GM18870 (cell line): ENCODE measurements around the gene MLLT3.
A peak's percentile ranks its signal among the peaks of the same experiment; 100 is the strongest.

Experiments
- ATAC-seq: cut with Tn5 transposase; IDR thresholded peaks from one replicate; pipeline ENCODE4 v1.9.1; 2021; ENCODE audit warnings: moderate library complexity; ENCODE audit not compliant: unreplicated experiment

MLLT3 gene

DNA sequence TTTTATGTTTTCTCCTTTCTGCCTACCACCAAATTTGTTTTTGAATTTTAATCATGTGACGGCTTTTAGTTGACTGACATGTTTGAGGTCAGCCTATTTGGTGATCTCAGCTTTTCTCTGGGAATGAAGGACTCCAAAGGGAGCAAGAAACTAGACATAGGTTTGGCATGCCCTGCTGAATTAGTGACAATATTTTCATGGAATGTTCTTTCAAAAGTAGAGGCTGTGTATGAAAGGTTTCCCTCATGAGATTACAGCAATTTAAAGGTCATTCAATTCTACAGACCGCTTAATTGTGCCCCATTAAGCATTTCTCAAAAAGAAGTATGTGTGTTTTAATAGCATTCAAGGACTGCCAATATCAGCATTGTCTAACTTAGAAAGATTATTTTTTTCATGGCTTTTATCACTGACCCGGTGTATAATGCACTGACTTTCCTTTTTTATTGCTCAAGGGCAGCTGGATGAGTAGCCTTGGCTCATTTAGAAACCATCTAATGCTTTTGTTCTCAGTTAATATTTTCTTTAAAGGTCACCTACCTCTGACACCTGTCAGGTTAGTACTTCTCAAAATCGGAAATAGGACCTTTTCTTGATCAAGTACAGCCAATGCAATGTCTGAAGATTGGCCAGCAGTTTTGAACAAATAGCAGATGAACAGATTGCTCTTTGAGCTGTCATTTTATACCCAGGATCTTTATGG is 8.1 kb upstream of the MLLT3 start:
- ATAC-seq: no peak

DNA sequence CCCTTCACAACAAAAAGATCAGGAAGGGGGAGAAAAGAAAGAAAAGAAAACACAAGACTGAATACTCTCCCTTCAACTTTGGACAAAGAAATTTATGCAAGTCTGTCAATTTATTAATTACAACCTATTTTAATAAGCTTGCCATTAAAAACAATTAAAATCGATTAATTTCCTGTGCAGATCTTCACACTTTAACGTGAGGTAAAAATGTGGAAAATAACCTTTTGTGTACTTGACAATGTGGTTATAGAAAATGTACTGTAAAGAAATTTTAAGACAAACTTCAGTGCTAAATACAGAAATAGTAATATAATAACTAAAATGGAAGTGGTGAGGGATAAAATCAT is 2.7 kb upstream of the MLLT3 start:
- ATAC-seq: no peak

DNA sequence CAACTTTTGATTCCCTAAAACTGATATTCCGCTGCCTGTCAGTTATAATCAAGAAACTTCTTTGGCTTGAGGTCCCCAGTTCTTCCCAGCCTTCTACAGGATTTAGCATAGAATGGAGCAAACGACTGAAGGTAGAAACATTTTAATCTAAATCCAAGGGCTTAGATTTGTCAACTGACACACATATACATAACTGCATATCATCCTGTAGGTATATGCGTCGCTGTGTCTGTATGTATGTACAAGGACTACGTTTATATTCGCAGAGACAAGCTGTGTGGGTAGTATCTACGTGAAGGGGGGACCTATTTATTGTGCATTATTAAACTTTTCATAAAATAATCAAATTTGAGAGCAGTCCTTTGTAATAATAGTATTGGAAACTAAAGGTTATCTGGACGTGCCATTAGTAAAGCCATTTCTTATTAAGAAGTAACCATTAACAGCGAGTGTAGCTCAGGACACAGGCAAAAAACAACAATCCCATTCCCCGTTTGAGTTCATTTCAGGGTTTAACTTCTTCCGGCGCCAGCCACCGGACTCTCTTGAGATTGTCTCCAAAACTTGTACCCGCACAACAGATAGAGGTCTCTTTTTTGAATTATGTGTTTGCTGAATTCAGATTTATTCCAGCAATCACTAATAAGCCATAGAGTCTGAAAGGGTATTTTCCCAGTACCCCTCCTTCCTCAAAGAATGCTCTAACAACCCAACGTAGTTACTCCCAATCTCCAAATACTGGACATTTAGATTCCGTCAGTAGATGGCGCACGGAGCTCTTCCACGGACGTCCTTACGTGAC is 2.1 kb upstream of the MLLT3 start:
- peak; percentile 37 for ATAC-seq

DNA sequence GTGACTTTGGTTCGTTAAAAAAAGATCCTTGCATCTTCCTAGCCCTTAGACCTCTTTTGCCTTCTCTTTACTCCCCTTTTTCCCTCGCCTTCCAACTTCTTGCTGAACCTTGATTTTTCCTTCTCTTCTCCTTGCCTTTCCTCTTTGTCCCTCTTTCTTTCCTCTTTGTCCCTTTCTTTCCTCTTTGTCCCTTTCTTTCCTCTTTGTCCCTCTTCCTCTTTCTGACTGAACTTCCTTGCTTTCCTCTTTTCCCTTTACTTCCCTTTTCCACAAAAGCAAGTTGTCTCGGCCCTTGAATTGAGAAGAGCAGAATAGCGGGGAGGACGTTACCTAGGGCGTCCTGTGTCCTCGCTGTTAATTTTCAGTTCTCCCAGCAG is 1.4 kb upstream of the MLLT3 start:
- ATAC-seq: no peak

DNA sequence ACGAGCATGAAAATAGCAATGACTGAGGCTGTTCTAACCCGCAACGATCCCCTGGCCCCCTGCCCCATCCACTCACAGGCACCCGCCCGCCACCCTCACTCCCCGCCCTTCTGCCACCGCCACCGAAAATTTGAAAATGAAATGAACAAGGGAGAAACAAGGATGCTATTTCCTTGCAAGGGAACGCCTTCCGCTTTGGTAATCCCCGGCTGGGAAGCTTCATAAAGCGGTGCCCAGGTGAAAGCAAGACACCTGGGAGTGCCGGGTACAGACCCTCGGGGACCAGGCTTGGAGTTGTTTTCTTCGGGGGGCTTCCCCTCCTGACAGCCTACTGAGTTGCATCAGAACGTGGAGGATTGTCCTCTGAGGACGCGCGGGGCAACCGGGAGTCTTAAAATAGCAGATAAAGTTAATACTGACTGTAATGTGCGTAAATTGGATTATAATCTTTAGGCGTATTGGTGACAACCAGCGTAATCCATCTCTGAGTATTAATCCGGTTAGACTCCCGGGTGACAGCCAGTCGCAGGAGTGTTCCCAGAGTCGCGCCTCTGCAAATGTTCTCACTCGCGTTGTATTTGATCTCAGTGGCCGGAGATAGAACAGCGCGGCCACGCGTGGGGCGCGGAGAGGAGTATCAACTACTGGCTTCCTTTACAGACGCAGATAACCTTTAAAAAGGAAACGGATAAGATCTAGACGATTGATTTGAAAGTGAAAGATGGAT is 885 bp upstream of the MLLT3 start:
- ATAC-seq: no peak

DNA sequence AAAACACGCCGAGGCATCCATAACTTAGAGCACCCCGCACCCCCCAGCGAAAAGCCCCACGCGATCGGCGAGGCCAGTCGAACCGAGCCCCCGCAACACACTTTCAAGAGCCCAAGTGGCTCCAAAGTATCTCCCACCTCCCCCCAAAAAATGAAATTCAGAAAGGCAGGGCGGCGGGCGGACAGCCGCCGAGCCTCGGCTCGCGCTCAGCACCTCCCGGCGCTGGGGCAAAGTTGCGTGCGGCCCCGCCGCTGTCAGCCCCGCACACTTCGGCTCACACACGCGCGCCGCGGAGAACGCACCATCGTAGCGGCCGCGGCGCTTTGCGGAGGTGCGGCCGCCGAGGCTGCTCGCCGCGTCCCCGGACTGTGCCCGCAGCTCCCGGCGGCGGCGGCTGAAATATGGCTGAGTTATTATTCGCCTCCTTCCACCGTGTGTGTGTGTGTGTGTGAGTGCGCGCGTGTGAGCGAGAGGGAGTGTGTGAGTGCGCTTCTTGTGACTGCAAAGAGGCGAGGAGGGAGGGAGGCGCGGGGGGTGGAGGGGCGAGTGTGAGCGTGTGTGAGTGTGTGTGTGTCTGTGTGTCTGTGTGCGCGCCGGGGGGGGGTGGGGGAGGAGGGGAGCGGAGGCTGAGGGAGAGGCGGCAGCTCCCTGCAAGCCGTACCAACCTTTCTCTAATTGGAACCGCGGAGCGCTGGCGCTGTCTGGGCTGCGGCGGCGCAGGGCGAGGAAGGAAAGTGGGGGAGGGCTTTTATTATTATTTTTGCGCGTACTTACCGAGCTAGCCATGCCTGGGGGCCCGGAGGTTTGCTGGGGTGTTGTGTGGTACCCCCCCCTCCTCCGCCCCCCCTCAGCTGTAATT is 599 bp downstream of the MLLT3 start:
- ATAC-seq: peak; percentile 4

DNA sequence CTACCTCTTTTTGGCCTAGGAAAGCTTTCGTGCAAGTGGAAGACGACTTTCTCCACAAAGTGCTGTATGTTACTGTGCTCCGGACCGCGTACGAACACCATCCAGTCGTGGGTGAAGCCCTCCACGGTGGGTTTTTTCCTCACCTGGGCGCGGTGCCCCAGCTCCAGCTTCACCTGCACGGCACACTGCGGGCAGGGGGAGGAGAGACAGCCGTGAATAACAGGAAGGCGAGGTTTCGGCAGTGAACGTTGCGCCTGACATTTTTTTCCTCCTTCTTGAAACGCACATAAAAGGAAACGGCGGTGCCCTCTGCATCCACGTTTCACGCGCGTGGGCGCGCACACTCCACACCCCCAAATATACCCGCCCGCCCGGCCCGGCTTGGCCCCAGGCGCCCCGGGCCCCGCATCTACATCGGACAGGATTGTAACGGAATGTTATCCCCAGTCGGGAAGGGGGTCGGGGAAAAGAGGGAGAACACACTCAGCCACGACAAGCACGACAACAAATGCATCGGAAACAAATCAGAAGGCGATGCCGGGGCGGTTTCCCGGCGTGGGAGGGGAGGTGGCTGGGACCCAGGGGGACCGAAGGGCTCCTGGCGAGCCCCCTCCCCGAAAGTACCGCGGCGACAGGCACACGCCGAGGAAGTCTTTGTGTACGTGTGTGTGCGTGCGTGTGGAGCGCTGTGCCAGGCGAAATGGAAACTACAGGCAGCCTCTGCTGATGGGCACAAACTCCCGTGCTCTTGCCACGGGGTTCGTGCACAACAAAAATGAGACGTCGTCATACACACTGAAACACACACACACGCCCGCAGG is 1.4 kb downstream of the MLLT3 start:
- no peak for ATAC-seq

DNA sequence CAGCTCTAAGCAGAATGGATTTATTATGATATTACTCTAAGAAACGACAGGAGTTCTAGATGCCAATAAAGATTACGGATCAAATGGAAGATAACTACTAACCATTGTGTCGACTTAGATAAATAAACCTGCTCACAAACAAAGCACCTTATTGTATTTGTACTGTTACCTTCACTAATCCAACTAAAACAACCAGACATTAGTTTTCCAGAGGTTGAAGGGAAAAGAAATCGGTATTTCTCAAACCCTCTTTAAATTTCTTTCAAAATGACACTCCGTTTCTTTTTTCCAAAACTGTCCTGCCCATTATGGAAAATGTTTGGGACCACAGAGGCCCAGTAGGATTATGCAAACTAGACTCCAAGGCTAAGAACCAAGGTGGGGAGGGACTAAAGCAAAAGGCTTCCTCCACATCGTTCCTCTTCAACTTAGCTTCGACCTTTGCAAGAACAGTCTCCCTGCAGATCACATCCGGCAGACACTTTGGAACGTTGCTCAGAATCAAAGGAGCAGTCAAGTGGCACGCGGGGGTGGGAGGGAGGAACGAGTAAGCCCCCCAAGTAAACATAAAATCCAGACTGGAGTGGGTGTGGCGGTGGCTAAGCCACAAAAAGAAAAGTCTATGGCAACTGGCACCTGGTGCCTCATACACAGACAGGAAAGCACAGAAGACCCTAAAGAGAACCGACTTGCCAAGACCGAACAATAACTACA is 2.7 kb downstream of the MLLT3 start:
- no peak for ATAC-seq

DNA sequence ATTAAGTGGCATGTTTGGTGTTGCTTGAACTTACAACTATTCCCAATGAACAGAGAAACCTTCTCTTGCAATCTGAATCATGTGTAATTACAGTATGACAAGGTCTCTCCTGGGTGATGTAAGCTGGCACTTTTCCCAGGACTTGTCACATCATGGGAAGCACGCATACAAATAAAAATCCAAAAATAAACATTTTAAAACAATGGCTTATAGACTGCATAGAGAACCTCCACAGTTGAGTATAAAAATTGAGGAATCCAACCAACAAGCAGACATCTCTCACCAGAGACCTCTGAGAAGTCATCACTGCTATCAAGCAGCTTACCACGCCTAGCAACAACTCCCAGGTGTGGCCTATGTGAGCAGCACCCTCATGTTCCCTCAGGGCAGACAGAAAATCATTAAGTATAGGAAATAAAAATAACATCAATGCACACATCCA is 3.9 kb downstream of the MLLT3 start:
- no peak for ATAC-seq

DNA sequence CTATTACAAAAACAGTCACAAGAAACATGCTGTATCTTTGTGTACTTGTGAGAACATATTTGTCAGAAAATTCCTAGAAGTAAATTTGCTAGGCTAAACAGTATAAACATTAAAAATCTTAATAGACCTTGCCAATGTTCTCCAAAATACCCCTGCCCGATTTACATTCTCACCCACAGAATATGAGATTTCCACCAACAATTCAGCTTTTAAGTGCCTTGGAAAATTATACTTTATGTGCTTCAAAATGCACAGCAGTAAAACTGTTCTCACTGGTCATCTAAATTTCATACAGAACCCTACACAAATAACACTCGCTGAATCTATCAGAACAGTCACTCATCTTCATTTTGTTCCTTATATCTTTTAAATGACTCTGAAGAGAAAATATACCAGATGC is 5.5 kb downstream of the MLLT3 start:
- ATAC-seq: no peak

DNA sequence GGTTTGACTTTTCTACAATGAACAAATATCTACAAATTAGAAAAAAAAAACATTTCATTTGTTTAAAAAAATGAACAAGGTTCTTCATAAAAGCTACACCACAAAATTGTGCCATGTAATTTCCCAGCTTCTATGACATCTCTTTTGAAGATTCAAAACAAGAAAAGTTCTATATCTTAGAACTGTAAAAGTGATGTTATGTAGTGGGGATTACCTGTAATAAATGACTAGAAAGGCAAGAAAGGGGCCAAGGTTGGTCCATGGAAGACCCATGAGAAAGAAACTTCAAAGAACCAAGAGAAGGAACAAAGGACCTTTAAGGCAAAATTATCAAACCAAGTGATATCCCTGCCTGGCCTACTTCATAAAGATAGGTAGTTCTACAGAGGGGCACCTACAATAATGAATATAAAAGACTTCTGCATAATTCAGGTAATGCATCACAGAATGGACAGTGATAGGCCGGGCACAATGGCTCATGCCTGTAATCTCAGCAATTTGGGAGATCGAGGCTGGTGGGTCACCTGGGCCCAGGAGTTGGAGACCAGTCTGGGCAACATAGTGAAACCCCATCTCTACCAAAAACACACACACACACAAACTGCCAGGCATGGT is 7.6 kb downstream of the MLLT3 start:
- no peak for ATAC-seq

DNA sequence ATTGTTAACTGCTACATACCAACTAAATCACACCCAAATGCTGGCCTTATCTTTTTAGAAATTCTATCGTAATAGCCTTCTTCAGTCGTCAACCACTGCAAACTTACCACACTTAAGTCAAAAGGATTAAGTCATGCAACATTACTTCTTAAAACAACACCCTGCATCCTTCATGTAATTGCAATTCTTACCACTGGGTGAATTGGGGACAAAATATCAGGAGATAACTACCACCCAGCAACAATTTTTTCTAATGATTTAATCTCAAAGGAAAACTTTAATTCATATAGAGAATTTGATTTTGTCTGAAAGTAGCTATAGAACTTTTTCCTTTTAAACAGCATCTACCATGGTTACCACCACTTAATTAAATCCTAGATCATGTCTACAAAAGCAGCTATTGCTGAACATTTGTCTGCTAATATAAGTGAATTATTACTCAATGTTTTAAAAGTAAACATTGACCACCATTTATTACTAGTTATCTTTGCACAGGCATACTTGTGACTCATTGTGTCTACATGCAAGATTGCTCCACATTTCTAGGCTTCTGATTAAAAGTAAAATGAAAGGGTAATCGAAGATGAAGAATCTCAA is 10.5 kb downstream of the MLLT3 start:
- no peak for ATAC-seq

DNA sequence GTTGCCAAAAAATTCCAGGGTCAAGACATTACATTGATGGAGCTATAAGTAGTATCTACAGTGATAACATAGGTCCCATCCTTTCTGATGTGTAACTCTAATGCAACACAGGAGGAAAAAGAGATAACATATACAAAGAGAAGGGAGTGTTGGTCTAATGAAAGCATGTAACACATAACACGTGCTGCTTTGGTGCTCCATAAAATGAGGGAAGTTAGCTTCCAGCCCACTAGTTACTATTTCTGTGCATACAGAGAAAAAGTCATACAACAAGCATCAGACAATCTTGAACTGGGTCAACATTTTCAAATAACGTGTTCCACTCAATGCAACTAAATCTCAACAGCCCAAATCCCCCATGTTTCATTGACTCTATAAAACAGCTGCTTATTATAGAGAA is 11.7 kb downstream of the MLLT3 start:
- no peak for ATAC-seq

DNA sequence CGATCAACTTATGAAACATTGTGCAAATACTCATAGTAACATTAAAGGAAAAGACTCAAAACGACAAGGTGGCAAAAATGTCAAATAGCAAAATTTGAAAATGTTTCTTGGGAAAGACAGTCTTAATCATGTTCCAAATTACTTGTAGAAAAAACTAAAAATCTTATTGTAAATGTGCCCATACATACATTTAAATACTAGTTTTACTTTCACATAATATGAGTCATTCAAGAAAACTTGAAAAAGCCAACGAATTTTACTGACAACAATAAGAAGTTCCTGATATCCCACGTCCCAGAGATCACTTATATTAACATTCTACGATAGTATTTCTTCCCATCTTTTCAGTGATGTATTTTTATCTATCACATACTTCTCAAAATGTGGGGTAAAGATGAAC is 13.7 kb downstream of the MLLT3 start:
- no peak for ATAC-seq

DNA sequence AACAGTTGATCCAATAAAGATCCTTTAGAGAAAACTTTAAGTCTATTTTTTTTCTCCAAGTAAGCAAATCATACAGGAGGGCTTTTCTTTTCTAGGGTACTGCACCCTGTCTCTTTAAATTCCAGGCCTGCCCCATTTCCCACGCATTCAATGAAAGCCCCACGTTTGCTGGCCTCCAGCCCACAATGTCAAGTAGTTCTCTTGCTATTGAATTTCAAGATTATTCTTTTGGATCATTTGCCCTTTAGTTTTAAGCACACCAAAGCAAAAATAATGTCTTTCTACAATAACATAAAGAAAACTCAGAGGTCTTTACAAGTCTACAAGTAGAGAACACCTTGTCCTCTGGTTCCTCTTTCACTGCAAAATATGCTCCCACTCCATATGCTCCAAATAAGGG is 15.6 kb downstream of the MLLT3 start:
- ATAC-seq: no peak

DNA sequence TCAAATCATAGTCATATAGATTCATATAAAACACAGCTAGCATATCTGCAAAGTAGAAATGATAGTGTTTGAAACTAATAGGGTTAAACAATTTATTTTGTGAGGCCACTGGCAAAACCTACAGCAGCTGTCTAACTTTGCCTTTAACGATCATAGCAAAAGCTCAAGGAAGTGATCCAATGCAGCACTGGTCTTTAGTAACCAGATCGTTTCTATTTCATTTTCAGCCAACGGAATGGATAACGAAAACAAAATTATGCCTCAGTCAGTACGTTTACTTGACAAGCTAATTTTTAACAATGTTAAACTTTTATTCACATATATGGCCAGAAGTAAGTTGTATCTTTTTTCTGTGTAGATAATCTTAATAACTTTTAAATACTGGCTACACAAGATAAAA is 17.7 kb downstream of the MLLT3 start:
- ATAC-seq: peak; percentile 78

DNA sequence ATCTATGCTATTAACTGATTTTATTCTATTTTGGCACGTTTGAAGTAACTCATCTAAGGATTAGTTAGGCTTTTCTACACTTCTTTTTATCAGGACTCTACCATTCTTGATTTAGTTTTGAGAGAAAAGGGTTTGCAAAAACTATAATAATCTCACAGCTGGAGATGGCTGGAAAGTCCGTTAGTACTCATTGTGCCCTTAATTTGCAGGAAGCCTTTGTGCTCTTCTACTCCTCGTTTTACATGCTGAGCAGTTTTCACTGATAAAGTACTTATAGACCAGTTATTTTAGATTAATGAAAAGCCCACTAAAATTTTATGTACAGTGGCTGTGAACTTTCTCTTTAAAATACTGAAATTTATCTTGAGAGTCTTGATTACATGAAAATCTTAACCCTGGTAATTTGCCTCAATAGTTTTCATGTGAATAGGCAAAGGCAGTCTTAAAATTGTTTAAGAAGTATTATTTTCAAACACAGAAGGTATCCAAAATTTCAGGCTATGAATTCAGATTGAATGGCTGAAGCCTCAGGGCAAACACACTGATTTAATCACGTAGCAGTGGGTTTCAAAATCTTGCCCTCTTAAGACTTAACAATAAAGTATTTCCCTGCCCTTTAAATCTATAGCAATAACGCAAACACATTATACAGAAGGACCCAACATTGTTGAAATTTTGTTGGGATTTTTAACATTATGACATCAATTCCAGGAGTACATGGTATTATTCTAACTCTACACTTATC is 18.6 kb downstream of the MLLT3 start:
- no peak for ATAC-seq

DNA sequence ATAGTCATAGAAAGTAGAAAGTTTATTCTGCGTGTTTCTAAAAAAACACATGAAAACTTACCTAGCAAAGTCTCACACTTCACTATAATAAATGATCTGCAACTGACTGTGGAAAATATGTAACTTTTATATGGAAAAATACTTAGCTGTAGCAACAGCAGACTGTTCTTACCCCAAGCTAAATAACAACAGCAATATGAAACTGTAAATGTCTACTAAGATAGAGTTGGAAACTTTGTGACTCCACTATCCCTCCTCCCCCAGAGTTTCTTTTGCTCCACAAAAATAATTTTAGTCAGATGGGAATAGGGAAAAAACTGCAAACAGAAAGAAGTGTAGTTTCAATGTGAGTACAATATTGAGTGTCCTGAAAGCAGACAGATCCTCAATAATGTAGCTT is 21.0 kb downstream of the MLLT3 start:
- no peak for ATAC-seq
